Left cardiac atrium (tissue), 4 donors: ENCODE results near the gene DEDD2. TPM values are rescaled to one million over a fixed set of nuclear protein-coding genes. Genes with fewer than 3 reads are reported as not detected.
"Not testable (repeated sequence)": the region's sequence is repeated elsewhere in the genome, so short reads cannot be mapped to it uniquely, and the experiment has no call there.

Experiments
- ATAC-seq, 2 donors: fragments of 200-7000 bp; cut with Tn5 transposase; one replicate each; pipeline ENCODE4 v1.9.1; 2020; ENCODE audit warnings: mild to moderate bottlenecking in 2 of 2, moderate library complexity in 2 of 2
- DNase-seq: peaks from one replicate; pipeline ENCODE4 v3.0.0-alpha.2; 2020
- intact Hi-C, 2 donors: fragments of 100-400 bp; cut with DNase I; formaldehyde crosslinking; loops; one replicate each; pipeline versions ENCODE4 v1.14.1 to v1.15.1; 2022 to 2023
- long read RNA-seq: library from polyadenylated mRNA; unstranded; transcript quantifications from one replicate; pipeline ENCODE4 v2.0.0, GENCODE V29; 2021
- total RNA-seq, 2 donors: library from RNA; stranded (reverse); fragmentation: NEBNext Ultra II Directional; extraction: Animal tissue kit (Norgen Biotek cat#: 25700); gene quantifications; one replicate each; pipeline ENCODE4 v1.2.1, GENCODE V29; 2021
- donor health status: DM: no; HTN: yes; CAD: no.
- donor health status: DM: no; HTN: yes; CAD: no; lungs with severe emphysema.
- donor health status: DM: yes; HTN: yes; CAD: no.
- donor health status: Dilated cardiomyopathy.

DEDD2 gene, protein sequence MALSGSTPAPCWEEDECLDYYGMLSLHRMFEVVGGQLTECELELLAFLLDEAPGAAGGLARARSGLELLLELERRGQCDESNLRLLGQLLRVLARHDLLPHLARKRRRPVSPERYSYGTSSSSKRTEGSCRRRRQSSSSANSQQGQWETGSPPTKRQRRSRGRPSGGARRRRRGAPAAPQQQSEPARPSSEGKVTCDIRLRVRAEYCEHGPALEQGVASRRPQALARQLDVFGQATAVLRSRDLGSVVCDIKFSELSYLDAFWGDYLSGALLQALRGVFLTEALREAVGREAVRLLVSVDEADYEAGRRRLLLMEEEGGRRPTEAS
- 10 to 100 TPM; 10.7 to 17.6 TPM for total RNA-seq
- long read RNA-seq, transcript DEDD2-205 (5 exons, 1,183 nt) = minor isoform, 9 of 21 reads
- long read RNA-seq, transcript DEDD2-203 (4 exons, 1,586 nt) = major isoform, 11 of 21 reads
- long read RNA-seq, partial matches to known transcripts = 0 of 21 reads
- long read RNA-seq, other reads (novel, unspliced or antisense) = 0 of 21 reads

DNA sequence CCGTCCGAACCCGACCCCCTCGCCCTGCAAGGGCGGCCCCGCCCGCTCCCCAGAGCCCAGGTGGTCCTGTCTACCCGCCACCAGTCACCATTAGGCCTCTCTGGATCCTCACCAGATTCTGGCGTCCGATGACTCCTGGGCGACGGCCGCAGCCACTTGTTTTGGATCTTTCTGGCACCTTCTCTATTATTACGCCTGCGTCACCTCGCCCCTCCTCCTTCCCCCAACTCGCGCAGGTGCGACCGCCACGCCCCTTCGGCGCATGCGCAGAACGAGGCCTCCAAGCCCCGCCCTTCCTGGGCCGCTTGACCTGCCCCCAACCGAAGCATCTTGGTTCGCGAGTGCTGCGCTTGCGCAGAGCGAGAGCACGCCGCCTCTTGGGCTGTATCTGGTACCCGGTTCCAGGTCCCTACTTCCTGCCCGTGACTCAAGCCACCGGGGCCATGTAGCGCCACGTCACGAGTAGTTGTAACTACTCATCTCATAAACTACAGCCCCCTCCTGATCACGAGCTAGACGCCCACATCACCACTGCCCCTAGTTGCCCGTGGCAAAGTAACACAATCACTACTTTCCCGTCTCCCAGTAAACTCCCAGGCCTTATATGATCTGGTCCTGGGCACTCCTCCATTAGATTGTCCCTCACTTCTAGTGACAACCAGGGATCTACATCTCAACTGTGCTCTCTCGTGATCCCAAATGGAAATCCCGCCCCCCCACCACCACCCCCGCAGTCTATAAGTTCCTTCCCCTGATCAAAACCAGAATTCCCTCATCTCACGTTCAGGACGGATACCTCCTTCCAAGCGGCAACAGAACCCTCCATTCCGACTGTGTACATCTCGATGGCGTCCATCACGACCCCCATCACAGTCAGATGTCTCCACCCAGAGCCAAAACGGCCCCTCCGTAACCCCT is at the start of gene DEDD2:
Gene DEDD2 (minus strand): TSS at position 158 of the 918 bp plus-strand sequence. CDS start 670 bp downstream, outside the sequence.
- DNase-seq (peak; percentile 97), ATAC-seq (peak; percentile 80 to 87)
- intact Hi-C loops = no loop called here

DNA sequence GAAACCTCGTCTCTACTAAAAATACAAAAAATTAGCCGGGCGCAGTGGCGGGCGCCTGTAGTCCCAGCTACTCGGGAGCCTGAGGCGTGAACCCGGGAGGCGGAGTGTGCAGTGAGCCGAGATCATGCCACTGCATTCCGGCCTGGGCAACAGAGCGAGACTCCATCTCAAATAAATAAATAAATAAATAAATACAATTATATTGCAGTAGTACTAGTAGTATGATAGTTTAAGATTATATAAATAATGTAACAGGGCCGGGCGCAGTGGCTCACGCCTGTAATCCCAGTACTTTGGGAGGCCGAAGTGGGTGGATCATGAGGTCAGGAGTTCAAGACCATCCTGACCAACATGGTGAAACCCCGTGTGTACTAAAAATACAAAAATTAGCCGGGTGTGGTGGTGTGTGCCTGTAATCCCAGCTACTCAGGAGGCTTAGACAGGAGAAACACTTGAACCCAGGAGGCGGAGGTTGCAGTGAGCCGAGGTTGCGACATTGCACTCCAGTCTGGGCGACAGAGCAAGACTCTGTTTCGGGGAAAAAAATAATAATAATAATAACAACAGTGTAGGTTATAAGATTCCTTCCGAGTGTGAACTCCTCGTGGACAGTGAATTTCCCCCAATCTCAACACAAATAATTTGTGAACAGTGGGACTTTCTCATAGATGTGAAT is 49.6 kb upstream of the DEDD2 start:
- intact Hi-C loops, DNase-seq, ATAC-seq: not testable (repeated sequence)

DNA sequence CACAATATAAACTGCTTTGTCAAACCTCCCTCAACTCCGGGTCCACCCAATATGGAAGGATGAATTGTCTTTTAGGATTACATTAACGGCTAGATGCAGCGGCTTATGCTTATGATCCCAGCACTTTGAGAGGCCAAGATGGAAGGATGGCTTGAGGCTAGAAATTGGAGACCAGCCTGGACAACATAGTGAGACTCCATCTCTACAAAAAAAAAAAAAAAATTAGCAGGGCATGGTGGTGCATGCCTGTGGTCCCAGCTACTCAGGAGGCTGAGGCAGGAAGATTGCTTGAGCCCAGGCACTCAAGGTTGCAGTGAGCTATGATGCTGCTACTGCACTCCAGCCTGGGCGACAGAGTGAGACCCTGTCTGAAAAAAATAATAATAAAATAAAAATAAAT is 48.6 kb upstream of the DEDD2 start:
- DNase-seq, ATAC-seq, intact Hi-C loops: not testable (repeated sequence)

DNA sequence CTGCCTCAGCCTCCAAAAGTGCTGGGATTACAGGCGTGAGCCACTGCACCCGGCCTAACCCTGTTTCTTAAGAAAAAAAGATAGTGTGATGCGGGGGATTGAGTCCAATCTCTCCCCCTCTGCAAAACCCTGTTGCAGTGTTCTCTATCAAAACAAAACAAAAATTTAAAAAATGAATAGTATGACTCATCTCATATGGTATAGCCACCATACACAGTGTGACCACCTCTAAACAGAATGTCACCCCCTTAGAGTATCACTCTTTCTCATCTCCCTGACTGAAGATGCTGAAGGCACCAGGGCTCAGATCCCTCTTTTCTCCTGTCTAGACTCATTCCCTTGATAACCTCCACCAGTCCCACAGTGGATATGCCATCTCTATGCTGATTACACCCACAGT is 44.3 kb upstream of the DEDD2 start:
- intact Hi-C loops = no loop called here
- ATAC-seq = no peak
- DNase-seq = no peak

DNA sequence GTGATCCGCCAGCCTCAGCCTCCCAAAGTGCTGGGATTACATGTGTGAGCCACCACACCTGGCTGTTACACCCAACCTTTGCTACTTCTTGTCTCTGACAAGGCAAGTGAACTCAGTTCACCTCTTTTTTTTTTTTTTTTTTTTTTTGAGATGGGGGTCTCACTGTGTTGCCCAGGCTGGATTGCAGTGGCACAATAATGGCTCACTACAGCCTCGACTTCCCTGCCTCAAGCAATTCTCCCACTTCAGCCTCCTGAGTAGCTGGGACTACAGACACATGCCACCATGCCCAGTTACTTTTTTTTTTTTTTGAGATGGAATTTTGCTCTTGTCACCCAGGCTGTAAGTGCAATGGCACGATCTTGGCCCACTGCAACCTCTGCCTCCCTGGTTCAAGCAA is 40.4 kb upstream of the DEDD2 start:
- intact Hi-C loops, ATAC-seq, DNase-seq: not testable (repeated sequence)

DNA sequence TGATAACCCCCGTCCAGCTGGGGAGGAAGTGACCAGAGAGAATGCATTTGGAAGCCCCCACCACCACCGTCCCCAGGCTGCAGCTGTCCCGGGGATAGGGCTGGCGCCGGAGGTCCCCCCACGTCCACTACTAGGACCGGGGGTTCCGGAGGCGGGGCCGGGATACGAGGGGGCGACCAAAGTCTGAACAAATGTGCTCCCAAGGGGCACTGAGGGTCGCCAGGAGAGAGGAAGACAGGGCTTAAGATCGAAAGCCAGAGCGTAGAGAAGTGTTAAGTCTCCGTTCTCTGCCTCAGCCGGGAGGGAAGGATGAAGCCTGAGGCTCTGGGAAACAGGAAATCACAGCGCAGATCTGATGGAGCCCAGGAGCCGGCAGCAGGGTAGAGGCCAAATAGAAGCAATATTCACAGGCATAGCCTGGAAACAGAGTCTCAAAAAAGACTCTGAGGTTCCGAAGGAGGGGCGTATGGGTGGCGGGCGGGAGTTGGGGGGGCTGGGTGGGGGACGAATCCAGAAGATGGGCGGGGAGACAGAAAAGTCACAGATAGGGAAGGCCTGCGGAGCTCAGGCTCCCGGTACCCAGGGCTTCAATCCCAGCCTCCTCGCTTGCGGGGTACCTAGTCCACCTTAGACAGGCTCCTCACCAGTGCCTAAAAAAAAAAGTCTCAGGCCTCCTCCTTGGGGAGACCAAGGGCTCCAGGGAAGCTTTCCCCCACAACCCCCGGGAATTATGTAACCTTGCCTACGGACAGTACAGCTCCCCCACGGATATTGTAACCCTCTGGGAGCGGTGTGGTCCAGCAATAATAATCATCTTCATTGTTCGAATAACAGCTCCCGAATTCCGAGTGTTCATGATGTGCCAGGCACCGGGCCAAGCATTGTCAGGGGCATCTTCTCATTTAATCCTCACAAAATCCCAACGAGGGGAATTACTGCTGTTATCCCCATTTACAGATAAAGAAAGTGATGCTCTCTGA is 38.6 kb upstream of the DEDD2 start:
- peak; percentile 71 for DNase-seq
- peak; percentile 4 to 6 for ATAC-seq
- intact Hi-C loops = no loop called here

DNA sequence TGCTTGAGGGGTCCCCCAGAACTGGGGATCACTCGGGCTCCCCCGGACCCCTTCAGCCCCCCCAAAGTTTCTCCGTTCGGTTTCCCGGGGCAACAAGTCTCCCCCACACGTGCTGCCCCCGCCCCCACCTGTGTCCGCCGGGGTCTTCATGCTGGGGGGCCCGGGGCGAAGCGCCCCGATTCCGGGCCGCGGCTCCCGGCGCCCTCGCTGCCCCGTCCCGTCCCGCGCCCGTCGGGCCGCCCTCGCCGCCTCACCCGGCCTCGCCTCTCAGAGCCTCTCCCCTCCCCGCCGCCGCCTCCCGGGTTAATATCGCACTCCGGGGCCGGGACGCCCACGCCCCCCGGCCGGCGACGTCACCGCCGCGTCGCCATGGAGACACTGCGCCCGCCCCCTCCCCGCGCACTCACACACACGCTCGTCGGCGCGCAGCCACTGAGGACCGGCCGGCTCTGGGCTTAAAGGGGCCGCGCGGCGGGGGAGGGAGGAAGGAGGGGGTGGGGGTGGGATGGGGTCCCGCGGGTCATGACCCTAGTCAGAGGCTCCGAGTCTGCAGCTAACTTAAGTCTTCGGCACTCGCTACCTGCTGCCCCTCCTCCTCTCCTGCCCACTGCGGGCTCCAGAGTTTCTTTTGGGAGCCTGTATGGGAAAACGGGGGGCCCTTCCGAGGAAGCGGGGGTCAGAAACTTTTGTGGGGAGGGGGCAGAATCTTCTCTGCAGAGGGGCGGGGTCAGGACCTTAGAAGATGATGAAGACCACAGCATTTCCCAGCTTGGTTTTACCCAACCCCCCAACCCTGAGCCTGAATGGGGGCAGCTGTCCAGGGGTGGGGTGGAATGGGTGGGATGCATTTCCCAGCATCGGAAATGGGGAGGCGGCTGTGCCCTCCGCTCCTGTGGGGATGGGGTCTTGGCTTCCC is 37.6 kb upstream of the DEDD2 start, which contains the start of gene ERF:
Gene ERF (minus strand): TSS at position 279 of the 916 bp plus-strand sequence. CDS start 129 bp downstream, at position 150.
- DNase-seq (peak; percentile 95), ATAC-seq (peak; percentile 82 to 89)
- intact Hi-C loops = no loop called here

DNA sequence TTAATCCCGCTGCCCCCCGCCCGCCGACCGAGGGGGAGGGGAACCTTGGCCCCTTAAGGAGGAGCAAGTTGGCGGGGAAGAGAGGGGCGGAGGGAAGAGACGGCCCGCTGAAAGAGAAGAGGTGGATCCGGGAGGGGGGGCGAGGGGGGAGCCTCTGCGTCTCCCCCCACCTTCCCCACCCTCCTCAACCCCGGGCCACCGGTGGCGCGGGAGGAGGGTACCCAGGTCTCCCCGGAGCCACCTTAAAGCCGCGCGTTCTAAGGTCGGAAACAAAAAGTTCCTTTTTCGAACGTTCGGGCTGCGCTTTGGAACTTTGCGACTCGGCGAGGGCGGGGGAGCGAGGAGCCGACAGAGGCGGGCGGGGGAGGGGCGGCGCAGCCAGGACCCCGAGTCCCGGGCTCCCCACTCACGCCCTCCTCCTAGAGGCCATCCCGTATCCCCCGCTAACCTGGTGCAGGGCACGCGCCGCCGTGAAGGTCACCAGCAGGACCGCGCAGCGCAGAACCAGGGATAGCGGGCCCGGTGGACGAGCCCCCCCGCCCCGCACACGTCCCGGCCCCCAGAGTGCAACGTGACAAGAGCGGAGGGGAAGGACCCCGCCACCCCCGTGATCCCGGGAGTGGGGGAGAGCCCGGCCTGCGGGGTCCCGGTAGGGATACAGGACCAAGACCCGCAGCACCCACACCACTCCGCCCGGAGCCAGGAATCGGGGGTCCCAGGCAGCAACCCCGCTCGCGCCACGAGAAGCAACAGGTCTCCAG is 36.8 kb upstream of the DEDD2 start:
- ATAC-seq = peak; percentile 26 to 39
- peak; percentile 76 for DNase-seq
- intact Hi-C loops = no loop called here

DNA sequence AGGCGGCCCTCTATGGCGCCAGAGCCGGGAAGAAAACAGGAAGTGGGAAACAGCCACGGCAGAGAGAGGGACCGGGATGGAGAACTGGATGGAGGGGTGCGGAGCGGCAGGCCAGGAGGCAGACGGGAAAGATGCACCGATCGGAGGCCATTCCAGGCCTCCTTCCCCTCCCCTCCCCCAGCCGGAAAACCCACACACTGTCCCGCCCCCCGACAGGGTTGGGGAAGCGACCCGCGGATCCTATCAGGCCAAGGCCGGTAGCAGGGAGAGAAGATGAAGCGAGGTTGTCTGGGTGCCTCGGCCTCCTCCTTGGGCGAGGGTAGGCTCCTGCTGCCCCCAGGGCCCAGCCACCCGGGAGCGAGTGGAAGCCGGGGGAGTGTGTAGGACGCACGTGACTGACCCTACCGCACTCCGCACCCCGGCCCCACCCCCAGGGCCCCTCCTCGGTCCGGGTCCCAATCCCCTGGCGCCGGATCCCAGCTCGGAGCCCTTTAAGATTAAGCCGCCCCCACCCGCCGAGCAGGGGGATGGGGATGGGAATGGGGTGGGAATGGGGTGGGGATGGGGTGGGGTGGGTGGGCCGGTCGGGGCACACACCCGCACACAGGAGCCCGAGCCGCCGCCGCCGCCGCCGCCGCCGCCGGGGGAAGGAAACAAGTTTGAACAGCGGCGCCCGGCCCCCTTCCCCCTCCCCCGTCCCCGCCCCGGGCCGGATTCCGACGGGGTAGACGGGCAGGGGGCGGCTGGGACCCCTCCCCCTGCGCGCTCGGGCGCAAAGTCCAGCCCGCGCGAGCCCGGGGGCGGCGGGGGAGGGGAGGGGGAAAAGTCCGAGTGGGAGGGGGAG is 36.0 kb upstream of the DEDD2 start:
- DNase-seq (peak; percentile 72), ATAC-seq (peak; percentile 9)
- intact Hi-C loops = no loop called here

DNA sequence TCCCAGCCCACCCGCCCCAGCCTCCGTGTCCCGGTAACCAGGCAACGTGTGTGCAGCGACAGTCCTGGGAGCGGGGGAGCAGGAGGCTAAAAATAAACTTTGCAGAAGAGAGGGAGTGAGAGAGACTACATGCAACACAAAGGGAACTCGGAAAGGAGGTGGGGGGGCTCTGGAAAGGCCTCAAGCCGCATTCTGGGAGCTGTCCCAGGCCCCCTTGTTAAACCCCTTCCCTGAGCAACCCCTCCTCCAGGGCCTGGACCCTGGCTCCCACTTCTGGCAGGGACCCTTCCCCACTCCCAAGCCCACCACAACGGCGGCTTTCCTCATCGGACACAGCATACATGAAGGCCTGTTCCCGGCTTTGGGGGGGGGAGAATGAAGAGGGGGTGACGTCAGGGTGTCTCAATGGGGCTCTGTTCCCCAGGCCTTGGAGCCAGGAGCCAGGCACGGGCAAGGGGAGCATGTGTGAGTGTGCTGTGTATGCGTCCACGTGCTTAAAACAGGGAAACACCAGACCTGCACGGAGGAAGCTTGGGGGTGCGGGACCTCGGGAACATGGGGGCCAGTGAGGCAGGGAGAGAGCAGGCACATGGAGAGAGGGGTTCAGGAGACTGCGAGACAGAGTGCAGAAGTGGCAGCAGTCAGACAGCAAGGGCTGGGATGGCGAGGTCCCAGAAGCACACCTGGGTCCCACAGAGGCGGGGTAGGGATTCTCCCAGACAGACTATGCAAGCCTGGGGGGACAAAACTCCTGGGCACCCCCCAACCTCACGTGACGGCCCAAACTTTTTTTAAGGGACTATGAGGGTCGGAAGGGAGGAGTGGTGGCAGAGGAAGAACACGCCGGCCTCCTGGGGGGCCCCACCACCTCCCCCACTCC is 35.1 kb upstream of the DEDD2 start:
- DNase-seq (peak; percentile 66), ATAC-seq (peak in 1 of 2 donors; percentile 6)
- intact Hi-C loops = no loop called here

DNA sequence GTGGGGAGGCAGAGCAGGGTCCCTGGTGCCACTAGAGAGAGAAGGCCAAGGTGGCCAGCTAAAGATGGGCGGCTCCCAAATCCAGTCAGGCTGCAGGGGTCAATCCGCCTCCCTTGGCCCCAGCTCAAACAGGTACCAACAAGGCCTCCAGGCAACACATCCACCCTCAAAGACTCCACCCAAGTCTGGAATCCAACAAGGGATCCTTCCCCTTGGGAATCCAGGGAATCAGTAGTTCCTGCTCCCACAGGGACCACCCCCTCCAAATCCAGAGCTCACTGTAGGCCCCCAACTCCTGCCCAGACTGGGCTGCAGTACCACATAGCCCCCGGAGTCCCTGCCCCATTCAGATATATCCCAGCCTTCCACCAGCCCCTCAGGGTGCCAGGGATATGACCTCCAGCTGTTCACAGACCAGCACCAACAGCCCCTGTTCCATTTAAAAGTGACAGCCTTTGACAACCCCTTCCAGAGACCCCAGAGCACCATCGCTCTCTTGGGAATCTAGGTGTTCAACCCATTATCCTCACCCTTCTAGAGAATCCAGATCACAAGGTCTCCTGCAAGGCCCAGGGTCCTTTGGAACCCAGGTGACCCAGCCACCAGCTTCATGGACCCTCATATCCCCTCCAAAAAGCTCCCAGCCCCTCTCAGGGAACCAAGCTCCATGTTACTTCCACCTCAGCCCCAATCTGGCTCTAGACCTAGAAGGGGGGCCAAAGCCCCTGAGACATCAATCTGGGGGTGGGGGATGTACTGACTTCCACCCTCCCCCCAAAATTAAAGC is 34.3 kb upstream of the DEDD2 start:
- no peak for ATAC-seq
- intact Hi-C loops = no loop called here

DNA sequence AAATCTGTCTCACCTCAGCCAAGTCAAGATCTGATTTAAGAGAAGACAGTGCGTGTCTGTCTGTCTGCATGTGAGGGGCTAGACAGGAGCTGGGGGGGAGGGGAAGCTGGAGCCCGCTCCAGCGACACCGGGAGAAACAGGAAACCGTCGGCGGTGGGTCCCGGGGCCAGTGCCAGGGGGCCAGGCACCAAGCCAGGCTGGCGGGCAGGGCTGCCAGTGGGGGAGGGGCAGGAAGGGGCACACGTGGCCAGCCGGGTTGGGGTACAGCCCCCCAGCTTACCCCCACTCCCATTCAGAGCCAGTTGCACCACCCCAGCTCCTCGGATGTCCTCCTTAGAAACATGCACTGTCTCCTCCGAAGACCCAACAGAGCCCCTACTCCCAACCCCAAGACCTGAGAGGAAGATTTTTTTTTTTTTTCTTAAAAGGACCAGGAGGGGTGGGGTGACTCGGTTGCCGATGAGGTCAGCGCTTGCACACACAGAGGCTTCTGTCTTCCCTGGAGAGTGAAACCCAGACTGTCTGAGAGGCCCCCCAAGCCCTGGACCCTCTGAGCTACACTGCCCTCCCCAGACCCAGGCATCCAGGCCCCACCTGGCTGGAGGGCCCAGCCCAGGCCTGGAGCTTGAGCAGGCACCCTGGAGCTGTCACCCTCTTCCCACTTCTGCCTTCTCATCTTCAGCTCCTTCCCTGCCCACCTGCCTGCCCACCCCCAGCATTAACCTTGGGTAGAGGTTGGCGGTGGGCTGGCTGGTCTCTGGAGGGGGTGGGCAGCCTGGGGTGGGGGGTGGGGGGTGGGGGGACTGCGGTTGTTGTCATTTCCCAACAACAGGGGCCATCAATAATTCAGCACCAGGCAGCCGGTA is 33.4 kb upstream of the DEDD2 start:
- ATAC-seq (peak in 1 of 2 donors; percentile 2), DNase-seq (peak; percentile 62)
- intact Hi-C loops = no loop called here

More for the DNA sequence above, 34.3 kb upstream of the DEDD2 start:
- no peak for DNase-seq
